Measurements from ENCODE around the gene GNAT1. TPM values are rescaled to one million over a fixed set of nuclear protein-coding genes. Genes with fewer than 3 reads are reported as not detected.

The GNAT1 gene
- total RNA-seq, 1 experiment from 2014 or later: 0.22 TPM

GRCh38 chr3:50177346-50177745 lies 14.1 kb upstream of the GNAT1 start:
- no peak overlapping the region for H3K27ac ChIP-seq (ENCODE audit: low read length)
- peaks cover 17% of the 10 kb centered on the region for H3K4me1 ChIP-seq (ENCODE audit: insufficient read depth, low read length)
- no peaks in the 10 kb centered on the region for H3K79me2 ChIP-seq (ENCODE audit: low read length)
- ChIA-PET POLR2A (ENCODE audit: unreplicated experiment) (no interaction called here), CTCF (no interaction called here)
- no peak overlapping the region for H3K4me2 ChIP-seq (ENCODE audit: low read length)
- no peak overlapping the region for H3K9ac ChIP-seq (ENCODE audit: low read length)
- H3F3A ChIP-seq (ENCODE audit: low read length, unreplicated experiment): no peaks in the 10 kb centered on the region
- H3K27me3 ChIP-seq (ENCODE audit: low read length): no peaks in the 10 kb centered on the region
- H2AFZ ChIP-seq (ENCODE audit: low read length): no peak overlapping the region
- H3K4me3 ChIP-seq (ENCODE audit: low read length): no peak overlapping the region
- intact Hi-C loops (cut with micrococcal nuclease): no loop called here
- no peak for DNase-seq
- TF ChIP-seq CTCF (conservative IDR thresholded peaks at IDR 0.05; ENCODE audit: low read depth, low read length) (no peak), EZH2 (IDR thresholded peaks at IDR 0.05; ENCODE audit: low read length, unreplicated experiment) (no peak), EZH2phosphoT487 (IDR thresholded peaks at IDR 0.05; ENCODE audit: borderline replicate concordance, low read length) (no peak)
- H3K36me3 ChIP-seq (ENCODE audit: low read depth, low read length): no peaks in the 10 kb centered on the region
- BruUV-seq (replicated peaks): no TSS peak
- no peaks in the 10 kb centered on the region for H4K20me1 ChIP-seq (ENCODE audit: low read length)
- ATAC-seq: no peak
- H3K9me2 ChIP-seq (replicated peaks; ENCODE audit: low read length): no peaks in the 10 kb centered on the region
- H3K9me3 ChIP-seq (ENCODE audit: low read length): no peaks in the 10 kb centered on the region

DNA sequence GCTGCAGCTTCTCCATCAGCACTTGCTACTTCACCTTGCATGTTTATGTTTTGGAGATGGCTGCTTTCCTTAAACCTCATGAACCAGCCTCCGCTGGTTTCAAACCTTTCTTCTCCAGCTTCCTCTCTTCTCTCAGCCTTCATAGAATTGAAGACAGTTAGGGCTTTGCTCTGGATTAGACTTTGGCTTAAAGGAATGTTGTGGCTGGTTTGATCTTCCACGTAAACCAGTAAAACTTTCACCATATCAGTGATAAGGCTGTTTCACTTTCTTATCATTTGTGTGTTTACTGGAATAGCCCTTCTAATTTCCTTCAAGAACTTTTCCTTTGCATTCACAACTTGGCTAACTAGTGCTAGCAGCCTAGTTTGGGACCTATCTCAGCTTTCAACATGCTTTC lies 11.7 kb upstream of the GNAT1 start:
- POLR2A ChIA-PET (ENCODE audit: unreplicated experiment): no interaction called here
- H3F3A ChIP-seq (ENCODE audit: low read length, unreplicated experiment): no peaks in the 10 kb centered on the region

More for the DNA sequence above, 11.7 kb upstream of the GNAT1 start:
- Histone ChIP-seq H3K4me1 (ENCODE audit: insufficient read depth, low read length) (peaks cover 14% of the 10 kb centered on the region; the same call in 1 of the 2 replicates), H3K36me3 (ENCODE audit: low read depth, low read length) (no peaks in the 10 kb centered on the region), H2AFZ (ENCODE audit: low read length) (no peak overlapping the region), H4K20me1 (ENCODE audit: low read length) (no peaks in the 10 kb centered on the region), H3K79me2 (ENCODE audit: low read length) (no peaks in the 10 kb centered on the region), H3K9ac (ENCODE audit: low read length) (no peak overlapping the region), H3K27me3 (ENCODE audit: low read length) (no peaks in the 10 kb centered on the region), H3K9me2 (replicated peaks; ENCODE audit: low read length) (no peaks in the 10 kb centered on the region), H3K4me2 (ENCODE audit: low read length) (no peak overlapping the region), H3K4me3 (ENCODE audit: low read length) (no peak overlapping the region), H3K27ac (ENCODE audit: low read length) (no peak overlapping the region), H3K9me3 (ENCODE audit: low read length) (no peaks in the 10 kb centered on the region)
- DNase-seq (no peak), ATAC-seq (no peak)
- CTCF ChIA-PET: no interaction called here
- no peak for TF ChIP-seq EZH2phosphoT487 (IDR thresholded peaks at IDR 0.05; ENCODE audit: borderline replicate concordance, low read length)
- TF ChIP-seq CTCF (conservative IDR thresholded peaks at IDR 0.05; ENCODE audit: low read depth, low read length): no peak
- no peak for TF ChIP-seq EZH2 (IDR thresholded peaks at IDR 0.05; ENCODE audit: low read length, unreplicated experiment)
- intact Hi-C loops (cut with micrococcal nuclease): no loop called here
- BruUV-seq (replicated peaks): no TSS peak
